Measurements from ENCODE around the gene DUSP7. TPM values are rescaled to one million over a fixed set of nuclear protein-coding genes. Genes with fewer than 3 reads are reported as not detected.
A peak's percentile ranks its signal among the peaks of the same experiment; 100 is the strongest.

The DUSP7 gene
- total RNA-seq, 1 donor from 2014 or later: 19.4 TPM

GRCh38 chr3:52067046-52067445, 10.7 kb upstream of the DUSP7 start:
- Mint-ChIP-seq H3K4me3 (ENCODE audit: unreplicated experiment) (no peak overlapping the region), H3K27ac (ENCODE audit: unreplicated experiment) (no peak overlapping the region), H3K4me1 (ENCODE audit: unreplicated experiment) (peaks cover 70% of the 10 kb centered on the region), H3K27me3 (ENCODE audit: unreplicated experiment) (no peaks in the 10 kb centered on the region), H3K36me3 (ENCODE audit: unreplicated experiment) (no peaks in the 10 kb centered on the region), H3K9me3 (ENCODE audit: unreplicated experiment) (no peaks in the 10 kb centered on the region)
- TF ChIP-seq CTCF (IDR thresholded peaks at IDR 0.05): no peak
- DNase-seq (ENCODE audit: extremely low spot score, unreplicated experiment): no peak

- no peaks in the 10 kb centered on the region for H3K27me3 Mint-ChIP-seq (ENCODE audit: unreplicated experiment)
- no peaks in the 10 kb centered on the region for H3K36me3 Mint-ChIP-seq (ENCODE audit: unreplicated experiment)
- H3K4me1 Mint-ChIP-seq (ENCODE audit: unreplicated experiment): peaks cover 56% of the 10 kb centered on the region
- TF ChIP-seq CTCF (IDR thresholded peaks at IDR 0.05): no peak
- H3K9me3 Mint-ChIP-seq (ENCODE audit: unreplicated experiment): no peaks in the 10 kb centered on the region
- no peak overlapping the region for H3K27ac Mint-ChIP-seq (ENCODE audit: unreplicated experiment)
- no peak for DNase-seq (ENCODE audit: extremely low spot score, unreplicated experiment)
- no peak overlapping the region for H3K4me3 Mint-ChIP-seq (ENCODE audit: unreplicated experiment)
Observed at GRCh38 chr3:52065264-52065756, 8.9 kb upstream of the DUSP7 start.

GRCh38 chr3:52064561-52064960, 8.2 kb upstream of the DUSP7 start:
- no peak for TF ChIP-seq CTCF (IDR thresholded peaks at IDR 0.05)
- no peak for DNase-seq (ENCODE audit: extremely low spot score, unreplicated experiment)
- peaks cover 50% of the 10 kb centered on the region for H3K4me1 Mint-ChIP-seq (ENCODE audit: unreplicated experiment)
- H3K4me3 Mint-ChIP-seq (ENCODE audit: unreplicated experiment): no peak overlapping the region
- H3K36me3 Mint-ChIP-seq (ENCODE audit: unreplicated experiment): no peaks in the 10 kb centered on the region
- no peak overlapping the region for H3K27ac Mint-ChIP-seq (ENCODE audit: unreplicated experiment)
- no peaks in the 10 kb centered on the region for H3K27me3 Mint-ChIP-seq (ENCODE audit: unreplicated experiment)
- H3K9me3 Mint-ChIP-seq (ENCODE audit: unreplicated experiment): no peaks in the 10 kb centered on the region

- Mint-ChIP-seq H3K27me3 (ENCODE audit: unreplicated experiment) (no peaks in the 10 kb centered on the region), H3K4me3 (ENCODE audit: unreplicated experiment) (no peak overlapping the region), H3K4me1 (ENCODE audit: unreplicated experiment) (peaks cover 38% of the 10 kb centered on the region), H3K27ac (ENCODE audit: unreplicated experiment) (peak overlapping the region; percentile 31), H3K9me3 (ENCODE audit: unreplicated experiment) (no peaks in the 10 kb centered on the region), H3K36me3 (ENCODE audit: unreplicated experiment) (no peaks in the 10 kb centered on the region)
- TF ChIP-seq CTCF (IDR thresholded peaks at IDR 0.05): no peak
- DNase-seq (ENCODE audit: extremely low spot score, unreplicated experiment): no peak
Observed at GRCh38 chr3:52063026-52063723, 6.8 kb upstream of the DUSP7 start.

- Mint-ChIP-seq H3K36me3 (ENCODE audit: unreplicated experiment) (no peaks in the 10 kb centered on the region), H3K27ac (ENCODE audit: unreplicated experiment) (peak overlapping the region; percentile 31), H3K27me3 (ENCODE audit: unreplicated experiment) (no peaks in the 10 kb centered on the region), H3K4me1 (ENCODE audit: unreplicated experiment) (peaks cover 33% of the 10 kb centered on the region), H3K4me3 (ENCODE audit: unreplicated experiment) (no peak overlapping the region), H3K9me3 (ENCODE audit: unreplicated experiment) (no peaks in the 10 kb centered on the region)
- DNase-seq (ENCODE audit: extremely low spot score, unreplicated experiment): no peak
- no peak for TF ChIP-seq CTCF (IDR thresholded peaks at IDR 0.05)
Observed at GRCh38 chr3:52062505-52062904, 6.1 kb upstream of the DUSP7 start.
